Heart left ventricle (tissue), 16 donors: ENCODE measurements around the gene KRTAP10-5. TPM values are rescaled to one million over a fixed set of nuclear protein-coding genes. Genes with fewer than 3 reads are reported as not detected.

Source experiments
- ATAC-seq, 4 donors: fragments of 200-7000 bp; cut with Tn5 transposase; one replicate each; pipeline ENCODE4 v1.9.1; 2020 to 2022; ENCODE audit warnings: moderate library complexity in 4 of 4, mild to moderate bottlenecking in 3 of 4, moderate number of reproducible peaks in 1 of 4
- DNase-seq, 5 donors: peaks; one replicate each; pipeline ENCODE4 v3.0.0-alpha.2; 2020
- H3K27ac ChIP-seq, 12 donors: fragments of 200-600 bp; sonication (generic) in 4 of 12; one replicate each; pipeline versions ENCODE4 v1.5.0 to v1.8.0; 2016 to 2022; ENCODE audit warnings: mild to moderate bottlenecking in 2 of 12
- H3K27me3 ChIP-seq, 9 donors: fragments of 200-600 bp; sonication (generic) in 2 of 9; one replicate each; pipeline versions ENCODE4 v1.5.1 to v1.8.0; 2016 to 2022; ENCODE audit warnings: mild to moderate bottlenecking in 3 of 9
- H3K36me3 ChIP-seq, 9 donors: fragments of 200-600 bp; sonication (generic) in 2 of 9; one replicate each; pipeline versions ENCODE4 v1.5.0 to v1.8.0; 2018 to 2022; ENCODE audit warnings: mild to moderate bottlenecking in 2 of 9
- H3K4me1 ChIP-seq, 12 donors: fragments of 200-600 bp; sonication (generic) in 4 of 12; one replicate each; pipeline versions ENCODE4 v1.5.0 to v1.8.0; 2016 to 2022; ENCODE audit warnings: mild to moderate bottlenecking in 3 of 12
- H3K4me3 ChIP-seq, 12 donors: fragments of 200-600 bp; sonication (generic) in 4 of 12; one replicate each; pipeline versions ENCODE4 v1.5.0 to v1.8.0; 2017 to 2022; ENCODE audit warnings: mild to moderate bottlenecking in 9 of 12, moderate library complexity in 4 of 12
- H3K9me3 ChIP-seq, 12 donors: fragments of 200-600 bp; sonication (generic) in 4 of 12; one replicate each; pipeline versions ENCODE4 v1.5.0 to v1.8.0; 2016 to 2022; ENCODE audit warnings: mild to moderate bottlenecking in 1 of 12
- POLR2A ChIP-seq, 2 donors: fragments of 450-650 bp; IDR thresholded peaks; one replicate each; pipeline ENCODE4 v1.6.1; 2017; ENCODE audit warnings: antibody characterized with exemption in 2 of 2, mild to moderate bottlenecking in 2 of 2, moderate library complexity in 2 of 2
- WGBS, 4 donors: extraction: QIAGEN DNeasy Blood & Tissue Kit in 2 of 4; methylation state at CpG; one replicate each; pipeline versions ENCODE4 v1.1.5 to v1.1.7; 2013 to 2018; 5-methylcytosine and 5-hydroxymethylcytosine counted together
- intact Hi-C, 10 donors: fragments of 100-400 bp; cut with DNase I; formaldehyde crosslinking; loops; one replicate each; pipeline versions ENCODE4 v1.11.1 to v1.14.2; 2022
- polyA plus RNA-seq, 2 donors: library from polyadenylated mRNA; stranded (reverse); fragments of 200-250 nt; gene quantifications; one replicate each; pipeline ENCODE4 v1.2.3, GENCODE V29; 2013
- total RNA-seq, 9 donors: library from RNA; depleted of rRNA in 2 of 9; stranded (reverse); fragments of >200 nt in 2 of 9; fragmentation: NEBNext Ultra II Directional in 3 of 9; extraction: Animal tissue kit (Norgen Biotek cat#: 25700) in 3 of 9; gene quantifications; one replicate each; pipeline versions ENCODE4 v1.1.0 to v1.2.4, GENCODE V29; 2016 to 2023
- TF ChIP-seq, protein P1 (sequence below), 12 donors: fragments of 200-600 bp; sonication (generic) in 4 of 12; IDR thresholded peaks; one replicate each; pipeline versions ENCODE4 v1.5.0 to v1.8.0; 2018 to 2022; ENCODE audit warnings: antibody characterized with exemption in 12 of 12, mild to moderate bottlenecking in 5 of 12
- donor health status: ischemic (EF 13 %, LVEDD 7.1; RV severe dilation, severe dysfunction).
- donor health status: healthy with polysubstance abuse.
- donor health status: DM: no; HTN: yes; CAD: no.
- donor health status: DM: no; HTN: no; CAD: no.
- donor health status: ischemic (EF 25% LVEDD 6.9; RV normal size, moderate dysfunction).
- donor health status: ischemic (EF 25% LVEDD 5.7; RV mildly dilated, moderate dysfunction).
- donor health status: healthy.
- donor health status: DM: yes; HTN: yes; CAD: no.
- donor health status: ischemic (EF 35%, LVEDD 5.7; RV mildly dilated, moderate dysfunction).
- donor health status: nonischemic (EF 11% LVEDD 7.7; RV severe dilation, severe dysfunction).
- donor health status: DM: yes; HTN: yes; CAD: no.
- donor health status: PGD.
- donor health status: ischemic (EF 29% LVEDD 5.4; RV normal size, mild dysfunction).
- donor health status: nonischemic (EF 23%, LVEDD 6.1; RV moderate dilation, normal function).

KRTAP10-5 gene
- total and polyA plus RNA-seq, 11 donors, result not detected

DNA sequence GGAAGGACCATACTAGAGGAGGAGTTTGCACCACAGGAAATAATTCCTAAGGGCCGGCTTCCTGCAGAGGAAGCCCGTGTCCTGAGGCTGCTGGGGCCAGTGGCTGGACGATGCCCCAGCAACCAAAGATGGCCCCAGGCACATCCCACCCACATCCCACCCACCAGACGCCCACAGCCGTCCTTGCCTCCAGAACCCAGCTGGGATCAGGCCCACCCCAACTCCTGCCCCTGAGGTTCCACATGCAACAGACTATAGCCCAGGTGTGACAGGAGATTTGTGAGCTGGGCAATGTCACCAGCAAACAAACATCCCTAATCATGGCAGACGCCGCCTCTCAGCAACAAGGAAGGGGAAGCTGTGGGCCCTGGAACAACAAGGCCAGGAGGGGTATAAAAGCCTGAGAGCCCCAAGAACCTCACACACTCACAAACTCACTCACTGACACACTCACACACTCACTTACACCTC, 46.3 kb upstream of the KRTAP10-5 start, which contains the start of gene KRTAP10-9:
Gene KRTAP10-9 (plus strand): TSS at position 421 of the 471 bp plus-strand sequence. CDS start 79 bp downstream, outside the sequence.
- DNase-seq (no peak), ATAC-seq (peak in 1 of 4 donors; percentile 8)
- no peak for TF ChIP-seq POLR2A (IDR thresholded peaks at IDR 0.05)
- TF ChIP-seq, protein P1, sequence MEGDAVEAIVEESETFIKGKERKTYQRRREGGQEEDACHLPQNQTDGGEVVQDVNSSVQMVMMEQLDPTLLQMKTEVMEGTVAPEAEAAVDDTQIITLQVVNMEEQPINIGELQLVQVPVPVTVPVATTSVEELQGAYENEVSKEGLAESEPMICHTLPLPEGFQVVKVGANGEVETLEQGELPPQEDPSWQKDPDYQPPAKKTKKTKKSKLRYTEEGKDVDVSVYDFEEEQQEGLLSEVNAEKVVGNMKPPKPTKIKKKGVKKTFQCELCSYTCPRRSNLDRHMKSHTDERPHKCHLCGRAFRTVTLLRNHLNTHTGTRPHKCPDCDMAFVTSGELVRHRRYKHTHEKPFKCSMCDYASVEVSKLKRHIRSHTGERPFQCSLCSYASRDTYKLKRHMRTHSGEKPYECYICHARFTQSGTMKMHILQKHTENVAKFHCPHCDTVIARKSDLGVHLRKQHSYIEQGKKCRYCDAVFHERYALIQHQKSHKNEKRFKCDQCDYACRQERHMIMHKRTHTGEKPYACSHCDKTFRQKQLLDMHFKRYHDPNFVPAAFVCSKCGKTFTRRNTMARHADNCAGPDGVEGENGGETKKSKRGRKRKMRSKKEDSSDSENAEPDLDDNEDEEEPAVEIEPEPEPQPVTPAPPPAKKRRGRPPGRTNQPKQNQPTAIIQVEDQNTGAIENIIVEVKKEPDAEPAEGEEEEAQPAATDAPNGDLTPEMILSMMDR (IDR thresholded peaks at IDR 0.05), result no peak
- Histone ChIP-seq H3K9me3 (peaks cover 0 to 45% (median 26%) of the 10 kb centered on the region in 12 donors), H3K27me3 (peaks cover 0 to 26% (median 0%) of the 10 kb centered on the region in 9 donors), H3K4me1 (peaks cover 0 to 29% (median 0%) of the 10 kb centered on the region in 12 donors), H3K4me3 (no peak within 1 kb of the TSS), H3K36me3 (no peaks in the 10 kb centered on the region), H3K27ac (peak within 1 kb of the TSS in 1 of 12 donors; percentile 52)
- WGBS, 4 donors, result 51 to 62% (median 57%) methylated on average over 6 to 7 of the region's 7 CpGs
- intact Hi-C loops, result loop anchor here in 1 of 10 donors (10.0 kb wide), 1 partner anchor 88 kb away; the partner anchor contains the start of gene TSPEAR

DNA sequence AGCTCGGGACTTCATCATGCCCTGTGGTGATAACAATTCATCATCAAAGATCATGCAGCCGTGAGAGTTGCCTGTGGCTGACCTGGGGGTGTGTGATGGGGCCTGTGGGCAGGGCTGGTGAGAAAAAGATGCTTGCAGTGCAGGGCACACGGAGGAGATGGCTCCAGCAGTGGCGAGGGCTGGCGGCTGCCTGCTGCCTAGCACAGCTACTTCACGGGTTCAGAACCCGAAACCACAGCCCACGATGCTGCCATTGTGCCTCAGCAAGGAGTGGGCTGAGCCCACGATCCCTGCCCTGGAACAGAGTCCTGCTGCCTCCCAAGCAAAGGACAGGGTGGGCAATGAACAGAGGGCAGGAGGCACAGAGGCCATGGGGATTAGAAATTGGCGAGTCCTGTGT, 45.9 kb upstream of the KRTAP10-5 start:
- H3K9me3 ChIP-seq, result peaks cover 0 to 40% (median 21%) of the 10 kb centered on the region in 12 donors
- peak overlapping the region in 1 of 12 donors; percentile 52 for H3K27ac ChIP-seq
- 71 to 80% (median 72%) methylated on average over 10 of the region's 10 CpGs for WGBS, 4 donors
- DNase-seq, result peak in 1 of 5 donors; percentile 58
- ATAC-seq, result peak in 2 of 4 donors; percentile 20 to 26
- no peak overlapping the region for H3K4me3 ChIP-seq
- peaks cover 0 to 29% (median 0%) of the 10 kb centered on the region in 12 donors for H3K4me1 ChIP-seq
- TF ChIP-seq, protein P1 (IDR thresholded peaks at IDR 0.05), result no peak
- H3K27me3 ChIP-seq, result peaks cover 0 to 26% (median 0%) of the 10 kb centered on the region in 9 donors
- no peaks in the 10 kb centered on the region for H3K36me3 ChIP-seq
- intact Hi-C loops, result loop anchor here in 1 of 10 donors (10.0 kb wide), 1 partner anchor 89 kb away; the partner anchor contains the start of gene TSPEAR

DNA sequence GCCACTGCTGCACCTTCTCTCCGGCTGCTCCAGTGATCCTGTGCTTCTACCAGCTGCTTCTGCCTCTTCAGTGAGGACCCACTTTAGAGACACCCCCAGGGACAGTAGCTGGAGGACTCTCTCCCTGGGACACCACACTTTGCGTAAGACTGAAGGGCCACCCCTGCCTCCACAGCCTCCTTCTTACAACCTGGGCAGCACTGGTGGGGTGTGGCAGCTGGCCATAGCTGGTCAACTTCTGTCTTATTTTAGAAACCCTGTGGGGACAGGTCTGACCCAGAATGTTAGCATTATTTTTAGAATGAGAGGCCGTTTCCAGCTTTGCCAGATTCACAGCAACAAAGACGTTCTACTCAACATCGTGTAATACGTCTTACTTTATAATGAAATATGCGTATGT, 45.4 kb upstream of the KRTAP10-5 start:
- TF ChIP-seq POLR2A (IDR thresholded peaks at IDR 0.05), result no peak
- TF ChIP-seq, protein P1 (IDR thresholded peaks at IDR 0.05), result no peak
- ATAC-seq (peak in 3 of 4 donors; percentile 42 to 68 (median 50)), DNase-seq (no peak)
- peaks cover 0 to 35% (median 16%) of the 10 kb centered on the region in 12 donors for H3K9me3 ChIP-seq
- intact Hi-C loops, result loop anchor here in 1 of 10 donors (10.0 kb wide), 1 partner anchor 89 kb away; the partner anchor contains the start of gene TSPEAR
- peak overlapping the region in 1 of 12 donors; percentile 44 for H3K27ac ChIP-seq
- no peaks in the 10 kb centered on the region for H3K36me3 ChIP-seq
- H3K27me3 ChIP-seq, result peaks cover 0 to 26% (median 0%) of the 10 kb centered on the region in 9 donors
- 64 to 77% (median 71%) methylated on average over 7 of the region's 7 CpGs for WGBS, 4 donors
- H3K4me1 ChIP-seq, result peaks cover 0 to 29% (median 0%) of the 10 kb centered on the region in 12 donors
- no peak overlapping the region for H3K4me3 ChIP-seq

DNA sequence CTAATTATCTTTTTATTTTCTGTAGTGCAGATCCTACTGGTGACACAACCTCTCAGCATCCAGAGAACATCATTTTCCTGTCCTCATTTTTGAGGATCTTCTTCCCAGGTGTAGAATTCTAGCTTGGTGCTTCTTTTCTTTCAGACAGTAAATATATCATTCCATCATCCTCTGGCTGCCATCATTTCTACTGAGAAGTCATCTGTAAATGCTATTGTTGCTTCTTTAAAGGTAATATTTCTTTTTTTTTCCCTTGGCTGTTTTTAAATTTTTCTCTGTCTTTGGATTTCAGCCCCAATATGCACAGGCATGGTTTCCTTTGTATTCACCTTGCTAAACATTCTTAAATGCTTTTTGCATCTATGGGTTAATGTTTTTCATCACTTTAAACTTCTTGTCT, 43.2 kb upstream of the KRTAP10-5 start:
- DNase-seq, result no peak
- no peak for TF ChIP-seq POLR2A (IDR thresholded peaks at IDR 0.05)
- TF ChIP-seq, protein P1 (IDR thresholded peaks at IDR 0.05), result no peak
- Histone ChIP-seq H3K9me3 (peaks cover 0 to 42% (median 13%) of the 10 kb centered on the region in 12 donors), H3K4me3 (no peak overlapping the region), H3K36me3 (no peaks in the 10 kb centered on the region), H3K27me3 (peaks cover 0 to 19% (median 0%) of the 10 kb centered on the region in 9 donors), H3K4me1 (peaks cover 0 to 24% (median 0%) of the 10 kb centered on the region in 12 donors), H3K27ac (no peak overlapping the region)
- no peak for ATAC-seq
- intact Hi-C loops, result loop anchor here in 1 of 10 donors (5.0 to 10.0 kb wide), 2 partner anchors 91 to 119 kb away; partner anchors contain the start of gene TSPEAR
